Ovary (tissue), 9 donors: Measurements from ENCODE around the gene ELF5. TPM values are rescaled to one million over a fixed set of nuclear protein-coding genes. Genes with fewer than 3 reads are reported as not detected.

Experiments used
- DNase-seq, 5 donors: peaks; one replicate each; pipeline ENCODE4 v3.0.0-alpha.2; 2019 to 2020
- H3K27ac ChIP-seq, 2 donors: fragments of 200-600 bp; one replicate each; pipeline versions ENCODE4 v1.5.1 to v1.8.0; 2019 to 2022
- H3K27me3 ChIP-seq: fragments of 200-600 bp; one replicate; pipeline ENCODE4 v1.8.0; 2022
- H3K36me3 ChIP-seq: fragments of 200-600 bp; sonication (generic); one replicate; pipeline ENCODE4 v1.5.1; 2019
- H3K4me1 ChIP-seq: one replicate; pipeline ENCODE4 v1.8.1; 2013; ENCODE audit warnings: mild to moderate bottlenecking, moderate library complexity; ENCODE audit not compliant: insufficient read depth
- H3K4me3 ChIP-seq: fragments of 200-600 bp; sonication (generic); one replicate; pipeline ENCODE4 v1.5.1; 2017
- H3K9me3 ChIP-seq, 2 donors: fragments of 200-600 bp in 1 of 2; sonication (generic) in 1 of 2; one replicate each; pipeline versions ENCODE4 v1.5.1 to v1.8.1; 2013 to 2019; ENCODE audit warnings: mild to moderate bottlenecking in 1 of 2, moderate library complexity in 1 of 2
- EP300 ChIP-seq: sonication (generic); formaldehyde crosslinking; IDR thresholded peaks from one replicate; pipeline ENCODE4 v1.6.1; 2017; ENCODE audit warnings: antibody characterized with exemption
- POLR2A ChIP-seq: fragments of 450-650 bp; IDR thresholded peaks from one replicate; pipeline ENCODE4 v1.6.1; 2017; ENCODE audit warnings: antibody characterized with exemption, mild to moderate bottlenecking, moderate library complexity
- whole genome bisulfite sequencing, 3 donors: extraction: QIAGEN DNeasy Blood & Tissue Kit in 1 of 3; methylation state at CpG; one replicate each; pipeline versions ENCODE4 v1.1.5 to v1.1.7; 2013 to 2017; 5-methylcytosine and 5-hydroxymethylcytosine counted together
- intact Hi-C, 4 donors: fragments of 100-400 bp; cut with DNase I; formaldehyde crosslinking; loops; one replicate each; pipeline versions ENCODE4 v1.11.0 to v1.15.1; 2022 to 2023
- polyA plus RNA-seq, 2 donors: library from polyadenylated mRNA; stranded (reverse); fragments of 200-250 nt in 1 of 2; fragments of 350-450 nt in 1 of 2; fragmentation: Illumina TruSeq in 1 of 2; extraction: RNeasy Lipid Tissue Mini Kit (QIAGEN cat#74804) in 1 of 2; gene quantifications; one replicate each; pipeline ENCODE4 v1.2.3, GENCODE V29; 2013 to 2014
- total RNA-seq, 7 donors: library from RNA; depleted of rRNA in 2 of 7; stranded (reverse); fragments of >200 nt in 2 of 7; fragmentation: NEBNext Ultra II Directional in 3 of 7; extraction: Animal tissue kit (Norgen Biotek cat#: 25700) in 3 of 7; gene quantifications; one replicate each; pipeline versions ENCODE4 v1.1.0 to v1.2.4, GENCODE V29; 2016 to 2023
- TF ChIP-seq, protein P1 (sequence below), 3 donors: fragments of 450-650 bp in 2 of 3; fragments of 200-600 bp in 1 of 3; IDR thresholded peaks; one replicate each; pipeline versions ENCODE4 v1.5.1 to v1.8.0; 2016 to 2022; ENCODE audit warnings: antibody characterized with exemption in 3 of 3, mild to moderate bottlenecking in 1 of 3
- donor health status: DM: no; HTN: no; CAD: no; lungs with moderate emphysema.
- donor health status: DM: no; HTN: no; CAD: no.
- donor health status: Bipolar disorder and iron deficiency.
- donor health status: DM: yes; HTN: yes; CAD: no.
- donor health status: DM: no; HTN: no; CAD: no.
- donor health status: DM: yes; HTN: yes; CAD: no.

The ELF5 gene
- total and polyA plus RNA-seq, 9 donors: not detected

DNA sequence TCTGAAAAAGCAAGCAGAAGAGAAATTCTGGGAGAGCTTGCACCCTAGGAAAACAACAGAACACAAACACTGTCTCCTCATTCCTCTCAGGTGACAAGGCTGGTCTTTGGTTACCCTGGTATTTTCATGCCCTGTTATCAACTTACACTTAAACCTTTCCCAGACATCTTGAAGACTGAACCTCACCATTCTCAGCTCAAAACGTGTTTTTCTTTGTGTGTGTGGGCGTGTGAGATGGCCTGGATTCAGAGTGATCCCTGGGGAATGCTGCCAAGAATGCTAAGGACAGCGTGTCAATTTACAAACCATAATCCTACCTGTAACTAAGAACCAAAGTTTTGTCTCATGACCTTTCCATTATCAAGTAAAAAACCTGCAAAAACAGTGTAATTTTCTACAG lies 33.3 kb downstream of the ELF5 start:
- no peak for DNase-seq
- TF ChIP-seq EP300 (no peak), POLR2A (no peak)
- TF ChIP-seq, protein P1, sequence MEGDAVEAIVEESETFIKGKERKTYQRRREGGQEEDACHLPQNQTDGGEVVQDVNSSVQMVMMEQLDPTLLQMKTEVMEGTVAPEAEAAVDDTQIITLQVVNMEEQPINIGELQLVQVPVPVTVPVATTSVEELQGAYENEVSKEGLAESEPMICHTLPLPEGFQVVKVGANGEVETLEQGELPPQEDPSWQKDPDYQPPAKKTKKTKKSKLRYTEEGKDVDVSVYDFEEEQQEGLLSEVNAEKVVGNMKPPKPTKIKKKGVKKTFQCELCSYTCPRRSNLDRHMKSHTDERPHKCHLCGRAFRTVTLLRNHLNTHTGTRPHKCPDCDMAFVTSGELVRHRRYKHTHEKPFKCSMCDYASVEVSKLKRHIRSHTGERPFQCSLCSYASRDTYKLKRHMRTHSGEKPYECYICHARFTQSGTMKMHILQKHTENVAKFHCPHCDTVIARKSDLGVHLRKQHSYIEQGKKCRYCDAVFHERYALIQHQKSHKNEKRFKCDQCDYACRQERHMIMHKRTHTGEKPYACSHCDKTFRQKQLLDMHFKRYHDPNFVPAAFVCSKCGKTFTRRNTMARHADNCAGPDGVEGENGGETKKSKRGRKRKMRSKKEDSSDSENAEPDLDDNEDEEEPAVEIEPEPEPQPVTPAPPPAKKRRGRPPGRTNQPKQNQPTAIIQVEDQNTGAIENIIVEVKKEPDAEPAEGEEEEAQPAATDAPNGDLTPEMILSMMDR (IDR thresholded peaks at IDR 0.05): no peak
- H3K27ac ChIP-seq: no peak overlapping the region
- intact Hi-C loops: no loop called here
- 12 to 21% (median 16%) methylated on average over 3 of the region's 3 CpGs for WGBS, 3 donors
- H3K27me3 ChIP-seq: no peaks in the 10 kb centered on the region
- H3K36me3 ChIP-seq: no peaks in the 10 kb centered on the region
- no peaks in the 10 kb centered on the region for H3K9me3 ChIP-seq
- H3K4me3 ChIP-seq: no peak overlapping the region
- no peaks in the 10 kb centered on the region for H3K4me1 ChIP-seq

GRCh38 chr11:34478845-34479663 lies 34.5 kb downstream of the ELF5 start:
- TF ChIP-seq POLR2A (no peak), EP300 (no peak)
- TF ChIP-seq, protein P1 (IDR thresholded peaks at IDR 0.05): no peak
- no peak overlapping the region for H3K27ac ChIP-seq

DNA sequence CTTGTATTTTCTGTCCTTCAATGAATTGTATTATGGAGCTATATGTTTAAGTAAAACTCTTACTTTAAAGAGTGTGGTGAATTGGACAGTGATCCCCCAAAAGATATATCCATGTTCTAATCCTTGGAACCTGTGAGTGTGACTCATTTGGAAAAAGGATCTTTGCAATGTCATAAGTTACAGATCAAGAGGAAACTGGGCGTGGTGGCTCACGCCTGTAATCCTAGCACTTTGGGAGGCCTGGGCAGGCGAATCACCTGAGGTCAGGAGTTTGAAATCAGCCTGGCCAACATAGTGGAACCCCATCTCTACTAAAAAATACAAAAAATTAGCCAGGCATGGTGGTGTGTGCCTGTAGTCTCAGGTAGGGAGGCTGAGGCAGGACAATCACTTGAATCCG lies 36.7 kb downstream of the ELF5 start:
- 88 to 92% (median 89%) methylated on average over 4 of the region's 4 CpGs for WGBS, 3 donors
- Histone ChIP-seq H3K9me3 (no peaks in the 10 kb centered on the region), H3K4me1 (no peaks in the 10 kb centered on the region), H3K27ac (no peak overlapping the region), H3K4me3 (no peak overlapping the region), H3K27me3 (no peaks in the 10 kb centered on the region), H3K36me3 (no peaks in the 10 kb centered on the region)
- no peak for DNase-seq
- TF ChIP-seq EP300: no peak
- no peak for TF ChIP-seq POLR2A
- TF ChIP-seq, protein P1 (IDR thresholded peaks at IDR 0.05): no peak
- intact Hi-C loops: no loop called here

More at GRCh38 chr11:34478845-34479663, 34.5 kb downstream of the ELF5 start:
- no peak overlapping the region for H3K4me3 ChIP-seq
- H3K4me1 ChIP-seq: no peaks in the 10 kb centered on the region
- no peak for DNase-seq
- H3K27me3 ChIP-seq: no peaks in the 10 kb centered on the region
- 54 to 75% (median 56%) methylated on average over 8 of the region's 8 CpGs for WGBS, 3 donors
- H3K9me3 ChIP-seq: no peaks in the 10 kb centered on the region
- H3K36me3 ChIP-seq: no peaks in the 10 kb centered on the region
- intact Hi-C loops: no loop called here

- Histone ChIP-seq H3K27me3 (no peaks in the 10 kb centered on the region), H3K9me3 (no peaks in the 10 kb centered on the region), H3K27ac (no peak overlapping the region), H3K4me1 (no peaks in the 10 kb centered on the region), H3K36me3 (no peaks in the 10 kb centered on the region), H3K4me3 (no peak overlapping the region)
- intact Hi-C loops: no loop called here
- no peak for DNase-seq
- TF ChIP-seq POLR2A: no peak
- WGBS, 3 donors: 22 to 37% (median 23%) methylated on average over 3 of the region's 3 CpGs
These were observed 37.9 kb downstream of the ELF5 start for GRCh38 chr11:34475656-34476055.

DNA sequence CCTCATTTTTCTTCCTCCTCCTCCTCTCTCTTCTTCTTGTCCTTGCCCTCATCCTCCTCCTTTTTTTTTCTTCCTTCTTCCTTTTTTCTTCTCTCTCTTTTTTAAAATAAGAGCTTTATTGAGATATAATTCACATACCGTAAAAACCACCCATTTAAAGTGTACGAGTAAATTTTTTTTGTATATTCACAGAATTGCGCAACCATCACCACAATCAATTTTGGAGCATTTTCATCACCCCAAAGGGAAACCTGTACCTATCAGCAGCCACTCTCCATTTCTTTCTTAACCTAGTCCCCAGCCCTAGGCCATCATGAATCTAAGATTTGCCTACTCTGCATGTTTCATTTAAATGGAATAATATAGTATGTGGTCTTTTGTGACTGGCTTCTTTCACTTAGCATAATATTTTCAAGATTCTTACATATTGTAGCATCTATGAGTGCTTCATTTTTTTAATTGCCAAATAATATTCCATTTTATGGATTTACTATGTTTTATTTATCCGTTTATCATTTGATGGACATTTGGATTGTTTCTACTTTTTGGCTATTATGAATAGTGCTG lies 39.9 kb downstream of the ELF5 start:
- H3K4me3 ChIP-seq: no peak overlapping the region
- WGBS, 3 donors: 92 to 96% (median 96%) methylated on average over 4 of the region's 4 CpGs
- no peak overlapping the region for H3K27ac ChIP-seq
- no peaks in the 10 kb centered on the region for H3K36me3 ChIP-seq
- no peaks in the 10 kb centered on the region for H3K4me1 ChIP-seq
- TF ChIP-seq, protein P1 (IDR thresholded peaks at IDR 0.05): no peak
- no peak for TF ChIP-seq EP300
- TF ChIP-seq POLR2A: no peak
- H3K9me3 ChIP-seq: no peaks in the 10 kb centered on the region
- no peaks in the 10 kb centered on the region for H3K27me3 ChIP-seq
- intact Hi-C loops: no loop called here
- no peak for DNase-seq
